Astrocyte (in vitro differentiated cells and primary cell): ENCODE results near the gene INPP5A.

ENCODE experiments used
- EZH2 ChIP-seq: IDR thresholded peaks from 2 replicates; pipeline ENCODE4 v1.6.1; 2012; ENCODE audit warnings: mild to moderate bottlenecking, low read length, inconsistent platforms; ENCODE audit not compliant: insufficient read depth
- TF ChIP-seq, protein P1 (sequence below): IDR thresholded peaks from 2 replicates; pipeline ENCODE4 v1.5.1; 2011; ENCODE audit warnings: low read depth, mild to moderate bottlenecking, inconsistent platforms, low read length, moderate library complexity; ENCODE audit not compliant: insufficient read depth

DNA sequence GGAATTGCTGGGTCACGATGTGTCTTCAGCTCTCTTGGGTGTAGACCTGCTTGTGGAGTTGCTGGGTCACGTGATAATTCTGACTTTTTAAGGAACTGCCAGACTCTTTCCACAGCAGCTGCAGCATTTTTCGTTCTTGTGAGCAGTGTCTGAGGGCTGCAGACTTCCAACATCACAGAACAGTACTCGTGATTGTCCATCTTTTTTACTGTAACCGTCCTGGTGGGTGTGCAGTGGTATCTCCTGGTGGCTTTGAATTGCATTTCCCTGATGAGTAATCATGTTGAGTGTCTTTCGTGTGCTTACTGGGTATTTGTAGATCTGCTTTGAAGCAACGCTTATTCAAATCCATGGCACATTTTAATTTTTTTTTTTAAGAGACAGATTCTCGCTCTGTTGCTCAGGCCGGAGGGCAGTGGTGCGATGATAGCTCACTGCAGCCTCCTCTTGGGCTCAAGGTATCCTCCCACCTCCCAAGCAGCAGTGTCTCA is 22.7 kb downstream of the INPP5A start:
- TF ChIP-seq, protein P1, sequence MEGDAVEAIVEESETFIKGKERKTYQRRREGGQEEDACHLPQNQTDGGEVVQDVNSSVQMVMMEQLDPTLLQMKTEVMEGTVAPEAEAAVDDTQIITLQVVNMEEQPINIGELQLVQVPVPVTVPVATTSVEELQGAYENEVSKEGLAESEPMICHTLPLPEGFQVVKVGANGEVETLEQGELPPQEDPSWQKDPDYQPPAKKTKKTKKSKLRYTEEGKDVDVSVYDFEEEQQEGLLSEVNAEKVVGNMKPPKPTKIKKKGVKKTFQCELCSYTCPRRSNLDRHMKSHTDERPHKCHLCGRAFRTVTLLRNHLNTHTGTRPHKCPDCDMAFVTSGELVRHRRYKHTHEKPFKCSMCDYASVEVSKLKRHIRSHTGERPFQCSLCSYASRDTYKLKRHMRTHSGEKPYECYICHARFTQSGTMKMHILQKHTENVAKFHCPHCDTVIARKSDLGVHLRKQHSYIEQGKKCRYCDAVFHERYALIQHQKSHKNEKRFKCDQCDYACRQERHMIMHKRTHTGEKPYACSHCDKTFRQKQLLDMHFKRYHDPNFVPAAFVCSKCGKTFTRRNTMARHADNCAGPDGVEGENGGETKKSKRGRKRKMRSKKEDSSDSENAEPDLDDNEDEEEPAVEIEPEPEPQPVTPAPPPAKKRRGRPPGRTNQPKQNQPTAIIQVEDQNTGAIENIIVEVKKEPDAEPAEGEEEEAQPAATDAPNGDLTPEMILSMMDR: no peak
- TF ChIP-seq EZH2: no peak
